Vagina (tissue), 2 donors: ENCODE data around the gene TRIM3.

Source experiments
- CTCF ChIP-seq, 3 experiments: fragments of 450-650 bp in 2 of 3; fragments of 200-600 bp in 1 of 3; sonication (generic) in 1 of 3; IDR thresholded peaks; one replicate each; pipeline ENCODE4 v1.5.1; 2017 to 2019; ENCODE audit warnings: antibody characterized with exemption in 3 of 3, mild to moderate bottlenecking in 2 of 3, moderate library complexity in 2 of 3
- POLR2AphosphoS5 ChIP-seq, 2 donors: sonication (generic); formaldehyde crosslinking; IDR thresholded peaks; one replicate each; pipeline ENCODE4 v1.9.0; 2017; ENCODE audit warnings: antibody characterized with exemption in 2 of 2, mild to moderate bottlenecking in 2 of 2, low read depth in 1 of 2; ENCODE audit not compliant: insufficient read depth in 1 of 2

- TF ChIP-seq CTCF (IDR thresholded peaks at IDR 0.05) (no peak), POLR2AphosphoS5 (IDR thresholded peaks at IDR 0.05; ENCODE audit: insufficient read depth in 1 of 2, low read depth in 1 of 2) (no peak)
Measured at GRCh38 chr11:6504166-6504565, 30.4 kb upstream of the TRIM3 start.
